ENCODE results near the gene CDHR1. TPM values are rescaled to one million over a fixed set of nuclear protein-coding genes. Genes with fewer than 3 reads are reported as not detected.

CDHR1 gene
- total RNA-seq, 3 donors from 2014 or later, result 0.15 to 0.66 (median 0.16) TPM

GRCh38 chr10:84244651-84245270 lies 50.4 kb downstream of the CDHR1 start, which contains the start of gene RGR:
Gene RGR, plus strand, starts transcription at chr10:84245053. Its CDS starts 38 bp downstream, at chr10:84245091.
- peak within 1 kb of the TSS in 1 of 2 donors; percentile 72 for H3K27ac ChIP-seq
- TF ChIP-seq CTCF (IDR thresholded peaks at IDR 0.05) (no peak), POLR2AphosphoS5 (IDR thresholded peaks at IDR 0.05) (peak in 1 of 3 donors; percentile 24)
- no peaks in the 10 kb centered on the region for H3K4me1 ChIP-seq
- H3K9me3 ChIP-seq, result no peaks in the 10 kb centered on the region
- intact Hi-C loops (cut with DNase I; ENCODE audit: low total_unique reads), result no loop called here
- peak in 1 of 2 donors; percentile 71 for DNase-seq (ENCODE audit: low spot score in 2 of 2)
- no peaks in the 10 kb centered on the region for H3K36me3 ChIP-seq
- no peaks in the 10 kb centered on the region for H3K27me3 ChIP-seq
- peak within 1 kb of the TSS in 1 of 3 donors; percentile 19 for H3K4me3 ChIP-seq

- H3K9me3 ChIP-seq, result no peaks in the 10 kb centered on the region
These were observed 53.2 kb downstream of the CDHR1 start for GRCh38 chr10:84247496-84247895.

GRCh38 chr10:84248794-84249193 lies 54.5 kb downstream of the CDHR1 start:
- no peak for DNase-seq (ENCODE audit: low spot score in 2 of 2)
- no peak for TF ChIP-seq CTCF (IDR thresholded peaks at IDR 0.05)
- TF ChIP-seq POLR2A (IDR thresholded peaks at IDR 0.05), result no peak
- TF ChIP-seq POLR2AphosphoS5 (IDR thresholded peaks at IDR 0.05), result no peak
- intact Hi-C loops (cut with DNase I; ENCODE audit: low total_unique reads), result no loop called here
- Histone ChIP-seq H3K9me3 (no peaks in the 10 kb centered on the region), H3K36me3 (no peaks in the 10 kb centered on the region), H3K27me3 (no peaks in the 10 kb centered on the region), H3K4me1 (no peaks in the 10 kb centered on the region), H3K4me3 (no peak overlapping the region), H3K27ac (no peak overlapping the region)

More at GRCh38 chr10:84247496-84247895, 53.2 kb downstream of the CDHR1 start:
- TF ChIP-seq CTCF (IDR thresholded peaks at IDR 0.05), result no peak
- intact Hi-C loops (cut with DNase I; ENCODE audit: low total_unique reads), result no loop called here
- no peak for DNase-seq (ENCODE audit: low spot score in 2 of 2)
- H3K27ac ChIP-seq, result no peak overlapping the region
- H3K4me3 ChIP-seq, result no peak overlapping the region
- H3K4me1 ChIP-seq, result no peaks in the 10 kb centered on the region
- no peaks in the 10 kb centered on the region for H3K27me3 ChIP-seq
- H3K36me3 ChIP-seq, result no peaks in the 10 kb centered on the region

- Histone ChIP-seq H3K4me3 (no peak overlapping the region), H3K36me3 (no peaks in the 10 kb centered on the region), H3K27me3 (no peaks in the 10 kb centered on the region), H3K4me1 (no peaks in the 10 kb centered on the region), H3K9me3 (no peaks in the 10 kb centered on the region), H3K27ac (no peak overlapping the region)
- TF ChIP-seq POLR2AphosphoS5 (IDR thresholded peaks at IDR 0.05) (no peak), POLR2A (IDR thresholded peaks at IDR 0.05) (no peak), CTCF (IDR thresholded peaks at IDR 0.05) (no peak)
- peak in 1 of 2 donors; percentile 20 for DNase-seq (ENCODE audit: low spot score in 2 of 2)
- intact Hi-C loops (cut with DNase I; ENCODE audit: low total_unique reads), result no loop called here
These were observed 60.5 kb downstream of the CDHR1 start for GRCh38 chr10:84254552-84255478.

Measured in breast epithelium (tissue), 4 donors.